Measurements from ENCODE around the gene LAMC1.

DNA sequence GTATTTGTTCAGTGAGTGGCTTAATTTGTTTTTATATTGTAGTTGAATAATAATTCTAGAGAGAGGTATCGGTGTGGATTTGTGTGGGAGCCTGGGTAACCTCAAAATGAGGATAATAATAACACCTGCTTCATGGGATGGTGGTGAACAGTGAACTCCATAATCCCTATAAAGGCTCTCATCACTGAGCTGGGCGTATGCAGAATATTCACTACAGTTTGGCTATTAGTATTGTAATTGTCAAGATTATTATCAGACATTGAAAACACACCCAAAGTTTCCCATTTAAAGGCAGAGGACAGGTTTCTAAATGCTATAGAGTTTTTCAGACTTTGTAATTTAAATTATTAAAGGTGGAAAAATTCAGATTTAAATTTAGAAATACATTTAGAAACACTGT lies 155.8 kb downstream of the LAMC1 start:
- TF ChIP-seq CTCF (conservative IDR thresholded peaks at IDR 0.05; ENCODE audit: low read depth, low read length) (no peak), RAD21 (IDR thresholded peaks at IDR 0.05; ENCODE audit: low read length) (no peak)

Data from IMR-90 (cell line).